Embryonic facial prominence (tissue), 1 donor: ENCODE measurements around the gene IL21R.

Experiments used
- DNase-seq: peaks from one replicate; pipeline ENCODE4 v3.0.0-alpha.2; 2016; ENCODE audit errors: extremely low spot score

The IL21R gene

GRCh38 chr16:27401768-27402568, at the start of gene IL21R:
TSS of gene IL21R (plus strand) at chr16:27402174. CDS start at chr16:27430072, 27,898 bp downstream.
- no peak for DNase-seq

- no peak for DNase-seq
Observed at GRCh38 chr16:27353853-27354252, 48.1 kb upstream of the IL21R start.

GRCh38 chr16:27355610-27356009, 46.4 kb upstream of the IL21R start:
- no peak for DNase-seq

GRCh38 chr16:27356794-27357193, 45.2 kb upstream of the IL21R start:
- DNase-seq = no peak

GRCh38 chr16:27359051-27359450, 42.9 kb upstream of the IL21R start:
- no peak for DNase-seq

GRCh38 chr16:27359615-27360014, 42.4 kb upstream of the IL21R start:
- no peak for DNase-seq

GRCh38 chr16:27361987-27362386, 40.0 kb upstream of the IL21R start:
- DNase-seq = no peak

- DNase-seq = no peak
Observed at GRCh38 chr16:27362570-27363245, 39.3 kb upstream of the IL21R start.

- no peak for DNase-seq
Observed at GRCh38 chr16:27363246-27363632, 38.7 kb upstream of the IL21R start.

- DNase-seq = no peak
Observed at GRCh38 chr16:27363797-27364196, 38.2 kb upstream of the IL21R start.

GRCh38 chr16:27364493-27365141, 37.4 kb upstream of the IL21R start:
- DNase-seq = no peak

GRCh38 chr16:27365142-27366089, 36.6 kb upstream of the IL21R start:
- DNase-seq = no peak

GRCh38 chr16:27366687-27367460, 35.1 kb upstream of the IL21R start:
- DNase-seq = no peak

- DNase-seq = no peak
Observed at GRCh38 chr16:27367461-27368357, 34.3 kb upstream of the IL21R start.

GRCh38 chr16:27368358-27368722, 33.6 kb upstream of the IL21R start:
- DNase-seq = no peak

- no peak for DNase-seq
Observed at GRCh38 chr16:27369806-27370205, 32.2 kb upstream of the IL21R start.

GRCh38 chr16:27370318-27370717, 31.7 kb upstream of the IL21R start:
- no peak for DNase-seq

GRCh38 chr16:27373312-27373711, 28.7 kb upstream of the IL21R start:
- DNase-seq = no peak

- DNase-seq = no peak
Observed at GRCh38 chr16:27374221-27374803, 27.7 kb upstream of the IL21R start.
